LNCaP clone FGC (cell line): ENCODE data around the gene TFB1M.

Source experiments
- DNase-seq: peaks from one replicate; pipeline ENCODE4 v3.0.0-alpha.2; 2011; ENCODE audit warnings: low read depth
- H3K4me3 ChIP-seq: 2 replicates; pipeline ENCODE4 v1.5.1; 2011; ENCODE audit warnings: mild to moderate bottlenecking, low read depth, low read length, control low read depth
- CTCF ChIP-seq: IDR thresholded peaks from 2 replicates; pipeline ENCODE4 v1.5.1; 2012; ENCODE audit warnings: mild to moderate bottlenecking; ENCODE audit not compliant: control insufficient read depth, insufficient read depth; ENCODE audit errors: extremely low read depth

The TFB1M gene

DNA sequence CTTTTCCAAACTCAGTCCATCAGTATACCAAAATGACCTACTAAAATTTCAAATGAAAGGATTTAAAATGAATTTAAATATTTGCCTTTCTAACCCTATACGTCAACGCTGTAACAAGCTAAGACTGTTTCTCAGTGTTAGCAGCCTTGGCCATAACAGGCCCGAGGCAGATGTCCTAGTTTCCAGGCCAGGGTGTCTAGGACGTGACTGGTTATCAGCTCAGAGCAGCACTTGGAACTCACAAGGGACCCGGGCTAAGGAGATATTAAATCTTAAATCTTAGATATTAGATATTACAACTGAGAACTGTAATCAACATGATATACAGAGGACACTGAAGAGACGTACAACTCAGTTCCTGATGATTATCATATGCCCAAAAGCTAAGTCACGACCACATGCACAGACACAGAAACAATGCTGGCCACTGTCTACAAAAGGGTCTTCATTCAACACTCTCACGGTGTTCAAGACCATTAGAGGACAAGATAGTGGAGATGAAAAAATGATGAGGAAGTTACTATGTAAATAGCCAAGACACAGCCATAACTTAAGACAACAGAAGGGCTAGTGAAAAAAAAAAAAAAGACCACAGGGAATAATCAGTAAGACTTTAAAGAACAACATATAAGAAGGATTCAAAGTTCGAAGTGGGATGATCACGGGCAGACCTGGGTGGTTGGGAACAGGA, 50.8 kb downstream of the TFB1M start, which contains the start of gene CLDN20:
CLDN20 (plus strand) TSS at position 641 of the 691 bp plus-strand sequence. CDS start 11,707 bp downstream, outside the sequence.
- TF ChIP-seq CTCF = no peak
- no peak for DNase-seq
- H3K4me3 ChIP-seq = no peak within 1 kb of the TSS

DNA sequence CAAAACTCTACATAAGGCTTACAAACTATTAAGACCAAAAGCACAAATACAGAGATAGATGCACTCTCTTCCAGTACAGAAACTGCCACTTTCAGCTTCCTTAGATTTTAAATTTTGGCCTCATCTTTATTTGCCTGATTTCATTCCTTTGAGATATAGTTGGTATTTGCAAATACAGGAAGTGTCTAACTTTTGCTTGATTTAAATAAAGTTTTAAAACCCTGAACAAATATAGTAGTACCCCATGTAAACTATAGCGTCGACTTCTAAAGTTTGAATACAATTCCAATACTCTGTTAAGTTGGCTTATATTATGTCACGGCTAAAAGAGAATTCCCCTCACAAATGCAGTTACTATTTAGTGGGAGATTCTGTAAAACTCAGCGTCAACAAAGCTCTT, 51.6 kb downstream of the TFB1M start:
- TF ChIP-seq CTCF = no peak
- no peak overlapping the region for H3K4me3 ChIP-seq
- no peak for DNase-seq

- TF ChIP-seq CTCF = no peak
- H3K4me3 ChIP-seq = no peak overlapping the region
- DNase-seq = no peak
Measured at GRCh38 chr6:155261111-155261900, 53.0 kb downstream of the TFB1M start.

DNA sequence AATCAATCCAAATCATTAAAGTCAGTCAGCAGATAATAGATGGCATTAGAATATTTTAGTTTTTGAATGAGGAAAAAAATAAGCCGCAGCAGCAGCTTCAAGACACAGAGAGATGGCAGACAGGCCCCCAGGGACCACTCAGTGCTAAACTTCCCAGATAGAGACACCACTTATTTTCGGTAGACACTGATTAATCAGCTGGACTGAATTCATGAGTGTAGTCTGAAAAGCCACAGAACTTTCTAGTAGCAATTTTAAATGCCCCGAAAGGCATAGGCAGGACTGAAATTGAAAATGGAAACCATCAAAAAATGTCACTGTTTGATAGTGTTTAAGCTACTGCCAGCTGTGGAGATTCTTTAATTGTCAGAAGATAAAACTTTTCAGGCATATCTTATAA, 53.6 kb downstream of the TFB1M start:
- no peak for TF ChIP-seq CTCF
- no peak overlapping the region for H3K4me3 ChIP-seq
- no peak for DNase-seq

GRCh38 chr6:155259897-155260296, 54.4 kb downstream of the TFB1M start:
- DNase-seq = no peak

DNA sequence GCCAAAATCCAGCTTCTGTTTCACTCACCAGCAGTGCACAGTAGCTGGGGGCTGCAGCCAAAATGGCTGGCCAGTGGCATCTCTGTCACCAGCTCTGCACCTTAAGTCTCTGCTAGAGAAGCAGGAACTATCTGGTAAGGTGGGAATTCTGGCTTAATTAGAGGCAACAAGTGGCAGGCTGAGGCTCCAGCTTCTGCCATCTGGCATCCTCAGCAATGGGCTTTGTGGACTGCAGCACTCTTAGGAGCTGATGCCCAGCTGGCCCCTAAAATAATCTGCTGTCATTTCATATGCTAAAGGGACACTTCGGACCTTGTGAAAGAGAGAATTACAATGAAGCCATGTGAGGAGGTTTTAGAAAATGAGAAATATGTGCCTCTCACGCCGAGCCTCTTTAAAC, 55.1 kb downstream of the TFB1M start:
- no peak overlapping the region for H3K4me3 ChIP-seq
- no peak for DNase-seq
- no peak for TF ChIP-seq CTCF

More at GRCh38 chr6:155259897-155260296, 54.4 kb downstream of the TFB1M start:
- TF ChIP-seq CTCF = no peak
- H3K4me3 ChIP-seq = no peak overlapping the region
